T1000 (cell line): ENCODE data around the gene GDNF.

Source experiments
- DNase-seq: peaks from one replicate; lab custom pipeline; 2025; ENCODE audit warnings: mixed read lengths; lab: John Stamatoyannopoulos, UW

Gene GDNF

DNA sequence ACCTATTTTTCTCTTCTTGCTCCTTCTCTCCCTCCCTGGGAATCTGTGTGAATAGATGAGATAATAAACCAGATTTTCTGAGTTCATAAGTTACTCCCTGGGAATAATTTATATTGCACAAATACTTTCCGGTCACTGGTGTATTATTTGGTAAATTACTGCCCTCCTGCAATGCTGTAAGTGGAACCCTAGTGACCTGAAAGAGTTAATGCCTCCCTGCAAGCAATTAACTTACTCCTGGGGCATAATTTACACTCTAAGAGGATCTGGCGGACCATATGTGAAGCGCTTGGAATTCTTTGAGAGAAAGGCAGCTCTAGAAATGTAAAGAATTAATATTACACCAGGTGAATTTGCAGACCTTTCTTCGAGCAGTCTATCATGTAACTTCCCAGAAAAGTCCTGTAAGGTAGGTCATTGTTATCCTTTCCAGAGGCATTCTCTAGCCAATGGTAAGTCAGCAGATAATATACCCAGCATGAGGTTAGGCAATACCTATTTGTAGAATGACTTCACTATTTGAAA, 7.0 kb upstream of the GDNF start:
- no peak for DNase-seq

DNA sequence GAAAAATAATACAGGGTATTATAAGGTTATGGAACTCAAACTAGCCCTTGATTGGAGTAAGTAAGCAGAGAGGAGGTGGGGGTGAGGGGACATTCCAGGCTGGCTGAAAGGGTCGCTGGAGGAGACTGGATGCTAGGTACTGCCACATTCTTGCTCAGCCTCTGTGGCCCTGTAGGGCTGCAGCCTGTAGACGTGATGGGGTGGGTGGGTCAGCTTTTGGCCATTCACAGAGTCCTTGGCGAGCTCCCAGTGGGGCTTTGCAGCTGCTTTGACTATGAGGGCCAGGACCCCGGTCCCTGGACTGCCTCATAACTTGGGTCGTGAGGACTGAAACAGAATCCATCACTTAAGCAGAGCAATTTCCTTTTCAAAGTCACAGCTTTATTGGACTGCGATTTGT, 4.2 kb upstream of the GDNF start:
- no peak for DNase-seq

DNA sequence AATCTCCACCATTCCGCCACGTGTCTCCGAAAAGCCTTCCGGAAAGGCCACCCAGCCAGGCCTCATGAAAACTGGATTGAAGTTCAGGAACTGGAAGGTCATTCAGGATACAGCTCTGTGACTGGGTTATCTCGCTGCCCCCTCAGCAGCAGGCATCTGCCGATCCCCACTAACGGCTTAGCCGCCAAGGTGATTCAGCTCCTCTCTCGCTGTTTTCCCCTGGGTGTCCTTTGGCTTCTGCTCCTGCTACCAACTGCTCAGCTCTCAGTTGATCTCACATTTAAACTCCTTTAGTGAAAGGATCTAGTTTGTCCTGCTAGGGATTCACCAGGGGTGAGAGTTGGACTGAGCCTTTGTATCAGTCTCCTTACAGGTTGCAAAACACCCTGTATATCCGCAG, 2.2 kb upstream of the GDNF start:
- no peak for DNase-seq

DNA sequence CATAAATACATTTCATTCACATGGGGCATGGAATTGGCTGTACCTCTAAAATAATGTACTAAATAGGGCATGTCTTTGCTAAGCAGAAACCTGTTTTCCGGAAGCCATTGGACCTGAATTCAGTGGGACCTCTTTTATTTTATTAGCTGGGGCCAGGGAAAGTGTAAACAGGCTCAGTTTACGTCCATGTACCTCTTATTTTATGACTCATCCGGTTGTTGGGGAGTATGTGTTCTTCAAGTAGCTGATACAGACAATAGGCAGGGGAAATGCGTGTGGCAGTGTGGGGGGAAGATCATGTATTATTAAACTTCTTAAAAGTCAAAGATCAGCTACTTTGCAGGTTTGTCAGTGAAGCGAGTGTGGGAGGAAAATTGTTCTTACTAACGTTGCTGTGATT, 1.4 kb upstream of the GDNF start:
- DNase-seq = no peak

DNA sequence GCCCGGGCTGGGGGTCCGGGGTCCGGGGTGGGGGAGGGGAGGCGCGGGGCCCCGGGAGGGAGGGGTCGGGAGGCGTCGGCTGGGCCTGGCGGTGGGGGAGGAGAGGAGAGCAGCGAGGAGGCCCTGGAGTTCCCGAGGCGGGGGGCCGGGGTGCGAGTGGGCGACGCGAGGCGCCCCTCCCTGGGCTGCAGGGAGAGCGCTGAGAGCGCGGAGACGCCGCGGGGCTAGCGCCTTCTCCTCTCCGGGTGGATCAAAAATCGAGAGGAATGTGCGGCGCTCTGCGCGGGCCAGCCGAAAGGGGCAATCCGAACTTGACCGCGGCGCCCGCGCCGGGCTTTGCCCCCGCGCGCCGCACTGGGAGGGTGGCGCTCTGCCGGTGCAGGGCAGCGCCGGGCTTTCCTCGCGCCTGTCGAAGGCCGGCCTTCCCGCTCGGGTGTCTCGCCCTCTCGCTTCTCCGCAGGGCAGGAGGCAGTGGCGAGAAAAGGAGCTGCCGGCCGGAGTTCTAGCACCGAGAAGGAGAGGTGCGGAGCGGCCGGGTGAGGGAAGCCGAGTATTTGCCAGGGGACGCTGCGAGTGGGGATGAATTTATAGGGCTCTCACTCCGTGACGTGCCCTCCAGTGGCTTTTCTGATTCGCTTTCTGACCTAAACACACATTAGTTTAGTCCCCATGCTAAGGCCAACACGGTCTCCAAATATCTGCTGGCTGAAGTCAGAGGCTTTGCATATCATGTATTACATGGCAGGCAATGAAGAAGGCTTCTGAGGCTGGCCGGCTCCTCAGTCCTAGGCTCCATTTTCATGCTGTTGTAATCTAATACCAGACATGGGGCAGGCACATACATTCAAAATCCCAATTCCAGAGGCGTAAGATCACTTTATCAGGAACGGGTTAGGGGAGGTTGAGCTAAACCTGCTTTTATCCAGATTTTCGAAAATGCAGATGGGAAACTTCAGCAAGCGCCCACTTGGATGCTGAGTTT, 503 bp upstream of the GDNF start:
- DNase-seq = peak; percentile 74

DNA sequence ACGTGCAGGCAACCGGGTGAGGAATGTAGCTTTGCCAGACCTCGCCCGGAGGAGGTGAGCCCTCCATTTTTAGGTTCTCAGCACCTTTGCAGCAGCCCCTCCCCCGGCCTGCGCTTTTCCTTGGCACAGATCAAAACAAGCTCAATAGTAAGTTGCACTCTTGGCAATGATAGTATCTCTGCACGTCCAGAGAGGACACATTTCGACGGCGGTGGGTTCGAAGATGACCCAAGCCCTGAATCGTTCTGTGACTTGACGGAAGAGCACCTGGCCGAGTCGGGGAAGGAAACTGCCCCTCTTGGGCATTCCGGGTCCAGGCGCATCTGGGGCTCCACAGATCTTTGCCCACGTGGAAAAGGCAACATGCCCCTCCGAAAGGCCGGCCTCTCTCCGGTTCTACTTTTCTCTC, 904 bp downstream of the GDNF start:
- DNase-seq = no peak

DNA sequence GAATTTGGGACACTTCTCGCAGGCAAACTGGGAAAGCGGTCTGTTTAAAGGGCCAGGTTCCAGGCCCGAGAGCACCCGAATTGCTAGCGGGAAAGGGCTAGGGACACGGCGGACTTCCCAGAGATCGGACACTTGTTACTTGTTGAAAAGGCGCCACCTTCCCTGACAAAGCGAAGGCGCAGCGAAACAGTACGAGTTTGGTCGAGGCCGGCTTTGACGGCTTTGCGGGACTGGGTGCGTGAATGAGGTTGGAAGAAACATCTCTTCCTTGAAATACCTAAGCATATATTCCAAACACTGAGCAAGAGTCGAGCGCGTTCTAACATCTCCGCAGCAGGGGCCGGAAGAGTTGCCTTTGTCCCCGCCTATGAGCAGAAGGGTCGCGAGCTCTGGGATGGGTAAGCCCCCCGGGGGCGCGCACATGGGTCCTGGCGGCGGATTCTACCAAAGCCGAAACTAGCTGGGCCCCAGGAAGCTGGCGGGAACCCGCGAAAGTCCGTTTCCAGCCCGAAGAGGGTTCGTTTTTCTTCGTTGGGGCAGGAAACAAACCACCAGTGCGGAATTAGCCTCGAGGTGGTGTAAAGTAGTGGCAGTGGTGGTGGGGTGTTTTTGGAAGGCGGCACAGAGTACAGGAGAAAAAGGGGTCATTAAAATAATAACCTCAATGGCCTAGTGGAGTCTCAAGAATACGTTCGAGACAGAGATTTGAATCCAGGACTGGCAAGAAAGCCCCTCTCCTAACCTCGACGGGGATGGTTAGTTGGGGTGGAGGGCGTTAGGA, 1.5 kb downstream of the GDNF start:
- DNase-seq = peak; percentile 28

DNA sequence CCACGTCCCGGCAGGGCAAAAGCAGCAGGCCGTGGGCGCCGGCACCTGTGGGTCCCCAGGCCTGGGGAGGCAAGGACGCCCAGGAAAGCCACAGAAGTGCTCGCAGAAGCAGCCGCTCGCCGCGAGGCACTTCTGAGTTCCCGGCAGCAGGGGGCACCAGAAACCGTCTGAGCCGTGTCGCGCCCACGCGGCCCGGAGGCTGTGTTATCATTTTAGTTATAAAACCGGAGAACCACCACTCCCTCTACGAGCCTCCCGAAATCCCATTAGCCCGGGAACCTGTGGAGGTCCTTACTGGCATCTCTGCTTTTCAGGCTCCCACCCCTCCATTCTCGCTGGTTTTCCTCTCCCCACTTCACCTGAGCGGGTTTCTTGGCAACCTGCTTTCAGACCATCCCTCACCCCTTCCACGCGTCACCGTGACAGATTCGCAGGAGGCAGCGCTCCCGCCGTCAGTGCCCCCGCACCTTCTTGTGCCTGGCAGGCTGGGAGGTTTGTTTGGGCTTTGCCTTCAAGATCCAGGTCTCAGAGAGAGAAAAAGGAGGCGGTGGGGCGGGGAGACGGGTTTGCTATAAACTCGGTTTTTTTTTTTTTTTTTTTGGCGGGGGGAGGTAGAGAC, 2.3 kb downstream of the GDNF start:
- peak; percentile 82 for DNase-seq

DNA sequence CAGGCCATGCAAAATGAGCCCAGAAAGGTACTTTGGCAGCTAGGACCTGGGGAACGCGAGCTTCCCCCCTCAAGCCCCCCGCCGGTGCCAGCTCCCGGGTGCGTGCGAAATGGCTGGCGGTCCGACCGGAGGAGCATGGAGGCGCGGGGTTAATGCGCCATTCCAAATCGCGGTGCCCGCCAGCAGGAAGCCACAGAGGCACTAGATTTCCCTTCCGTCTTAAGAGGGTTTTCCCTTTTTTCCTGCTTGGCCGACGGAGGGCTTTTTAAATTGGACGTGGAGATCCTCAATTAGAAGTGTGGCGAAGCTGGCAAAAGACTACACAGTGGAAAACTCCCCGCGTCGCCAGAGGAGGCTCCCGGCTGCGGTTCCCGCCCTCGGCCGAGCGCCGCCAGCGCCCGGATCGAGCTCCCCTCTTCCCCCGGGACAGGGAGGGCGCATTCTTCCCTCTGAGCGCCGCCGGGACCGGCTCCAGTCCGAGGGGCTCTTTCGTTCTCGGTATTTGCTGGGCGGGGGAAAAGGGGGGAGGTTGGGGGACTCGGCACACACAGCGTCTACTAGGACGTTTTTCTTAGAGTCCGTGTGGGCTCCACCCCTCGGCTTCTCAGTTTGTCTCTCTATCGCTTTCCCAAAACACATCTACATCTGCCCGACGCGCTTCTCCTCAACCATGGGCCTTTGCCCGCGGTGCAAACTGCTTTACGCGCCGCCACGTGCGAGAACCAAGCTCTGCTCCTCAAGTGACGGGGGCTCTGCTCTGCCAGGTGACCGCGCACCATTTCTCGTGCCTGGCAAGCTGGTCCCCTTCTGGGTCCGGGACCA, 3.0 kb downstream of the GDNF start:
- peak; percentile 76 for DNase-seq

DNA sequence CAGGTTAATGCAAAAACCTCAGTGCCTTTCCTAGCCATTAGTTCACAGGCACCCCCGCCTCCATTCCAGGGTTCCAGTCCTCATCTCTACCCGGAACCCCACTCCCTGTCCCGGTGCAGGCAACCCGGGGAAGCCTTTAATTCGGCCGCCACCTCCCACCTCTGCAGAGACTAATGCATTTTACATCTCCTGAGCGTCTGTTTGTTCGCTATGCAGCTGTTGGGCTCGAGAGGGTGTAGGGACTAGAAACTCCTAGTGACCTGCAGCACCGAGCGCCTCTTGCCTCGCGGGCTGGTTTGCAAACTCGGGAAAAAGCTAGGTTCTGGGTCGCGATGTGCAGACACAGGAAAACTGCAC, 3.6 kb downstream of the GDNF start:
- DNase-seq = no peak

DNA sequence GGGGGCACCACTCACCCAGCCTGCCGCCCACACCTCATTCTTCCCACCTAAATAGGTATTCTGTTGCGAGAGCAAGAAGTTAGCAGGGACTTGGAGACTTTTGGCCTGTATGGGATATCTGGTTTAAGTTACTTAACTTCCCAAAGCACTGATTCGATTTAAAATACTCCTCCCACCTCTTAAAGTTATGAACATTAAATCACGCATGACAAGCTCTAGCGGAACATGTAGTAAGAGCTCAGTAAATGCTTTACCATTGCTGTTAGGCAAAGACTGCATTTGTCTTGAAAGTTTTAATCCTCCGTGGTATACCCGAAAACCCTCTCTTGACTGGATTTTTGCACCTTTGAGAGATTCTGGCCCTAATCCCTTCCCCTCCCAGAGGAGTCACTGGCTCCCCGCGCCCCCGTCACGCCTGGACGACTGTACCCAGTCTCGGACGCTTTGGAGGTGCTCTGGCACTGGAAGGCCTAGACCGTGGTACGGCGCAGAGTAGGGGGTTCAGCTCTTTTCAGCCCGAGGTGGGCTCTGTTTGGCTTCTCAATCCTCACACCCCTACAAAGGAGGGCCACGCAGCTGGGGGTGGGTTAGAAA, 4.4 kb downstream of the GDNF start:
- no peak for DNase-seq

DNA sequence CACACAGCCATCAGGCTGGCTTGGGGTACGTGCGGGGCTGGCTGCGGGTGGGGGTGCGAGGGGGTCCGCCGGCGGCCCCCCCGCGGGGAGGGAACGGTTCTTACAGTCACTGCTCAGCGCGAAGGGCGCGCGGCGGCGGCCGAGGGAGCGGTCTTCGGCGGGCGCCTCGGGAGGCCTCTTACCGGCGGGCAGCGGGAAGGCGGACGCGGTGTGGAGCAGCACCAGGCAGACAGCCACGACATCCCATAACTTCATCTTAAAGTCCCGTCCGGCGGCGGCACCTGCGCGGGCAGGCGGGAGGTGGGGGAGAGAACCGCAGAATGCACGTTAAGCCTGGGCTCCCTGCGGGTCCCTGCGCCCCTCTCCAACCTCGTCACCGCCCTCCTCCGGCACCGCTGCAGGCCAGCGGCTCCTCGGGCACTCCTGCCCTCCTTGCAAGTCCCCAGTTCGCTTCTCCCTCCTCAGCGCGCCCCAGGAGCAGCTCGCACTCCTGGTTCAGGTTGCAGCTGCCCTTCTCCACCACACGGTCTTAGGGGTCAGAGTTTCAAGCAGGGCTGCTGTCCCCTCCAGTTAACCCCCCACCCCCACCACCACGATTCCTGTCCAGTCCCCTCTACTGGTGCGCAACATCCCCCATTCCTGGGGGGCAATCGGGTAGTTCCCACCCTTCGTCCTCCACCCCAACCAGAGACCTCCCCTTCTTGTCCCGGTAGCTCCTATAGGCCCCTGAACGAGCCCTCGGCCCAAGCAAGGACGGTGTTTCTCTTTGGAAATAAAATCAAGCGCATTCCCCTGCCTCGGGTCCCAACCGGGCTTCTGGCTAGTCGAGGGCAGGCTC, 5.1 kb downstream of the GDNF start:
- DNase-seq = no peak

DNA sequence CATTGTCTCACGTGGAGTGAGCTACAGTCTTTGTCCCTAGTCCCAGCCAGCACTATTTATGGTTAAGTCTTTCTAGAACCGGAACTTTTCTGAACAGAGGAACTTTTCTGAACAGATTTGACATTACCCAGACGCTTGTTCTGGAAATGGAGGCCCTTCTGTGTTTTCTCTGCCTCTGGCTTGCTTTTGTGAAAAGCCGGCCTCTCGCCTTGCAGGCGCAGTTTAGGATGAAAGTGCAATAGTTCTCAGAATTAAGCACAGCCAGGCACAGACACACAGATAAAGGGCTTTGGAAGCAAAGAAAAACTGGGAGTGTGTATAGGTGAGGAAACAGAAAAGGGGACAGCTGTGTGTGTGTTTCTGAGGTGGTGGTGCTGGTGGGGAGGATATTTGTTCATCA, 5.9 kb downstream of the GDNF start:
- no peak for DNase-seq

DNA sequence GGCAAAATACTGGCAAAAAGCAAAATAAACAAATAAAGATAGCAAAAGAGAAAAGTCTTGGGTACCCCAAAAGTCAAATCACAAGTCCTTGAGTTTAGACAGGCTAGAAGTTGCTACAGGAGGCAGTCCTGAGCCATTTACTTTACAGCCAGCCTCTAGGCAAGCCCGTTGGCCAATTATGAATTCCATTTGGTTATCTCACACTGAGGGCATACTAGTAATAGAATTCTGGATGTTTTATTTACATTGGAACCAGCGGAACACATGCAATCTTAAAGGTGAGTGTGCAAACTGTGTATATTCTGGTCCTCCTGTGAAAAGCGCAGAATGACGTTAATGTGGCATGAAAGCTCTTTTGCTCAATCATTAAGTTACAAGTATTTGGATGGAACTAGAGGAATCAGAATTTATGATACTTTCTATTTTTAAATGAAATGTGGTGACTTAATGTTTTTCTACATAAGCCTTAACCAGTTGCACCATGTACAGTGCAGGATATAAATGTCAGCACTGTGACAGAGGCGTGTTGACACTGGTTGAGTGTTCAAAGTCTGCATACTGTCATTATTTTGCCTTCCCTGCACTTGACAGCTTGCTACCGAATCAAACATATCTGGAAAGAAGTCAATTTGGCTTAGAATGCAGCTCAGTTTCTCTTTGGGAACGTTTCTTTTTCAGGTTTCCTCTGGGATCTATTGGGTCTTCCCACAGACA, 7.9 kb downstream of the GDNF start:
- no peak for DNase-seq

DNA sequence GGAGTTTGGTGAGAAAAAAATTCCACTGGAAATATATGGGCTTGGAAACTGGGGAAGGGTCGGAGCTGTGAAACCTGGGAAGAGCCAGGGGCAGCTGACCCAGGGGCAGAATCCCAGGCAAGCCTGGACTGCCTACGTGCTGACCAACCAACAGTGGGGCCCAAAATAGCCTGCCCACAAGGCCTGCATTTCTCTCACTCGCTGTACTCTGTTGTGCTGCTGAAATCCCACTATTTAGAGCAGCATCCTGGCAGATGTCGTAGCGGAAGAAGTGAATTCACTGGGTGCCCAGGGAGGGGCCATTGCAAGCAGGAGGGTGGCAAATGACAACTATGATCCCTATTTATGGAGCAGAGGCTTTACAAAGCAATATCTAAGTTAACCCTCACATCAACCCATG, 9.5 kb downstream of the GDNF start:
- DNase-seq = no peak

DNA sequence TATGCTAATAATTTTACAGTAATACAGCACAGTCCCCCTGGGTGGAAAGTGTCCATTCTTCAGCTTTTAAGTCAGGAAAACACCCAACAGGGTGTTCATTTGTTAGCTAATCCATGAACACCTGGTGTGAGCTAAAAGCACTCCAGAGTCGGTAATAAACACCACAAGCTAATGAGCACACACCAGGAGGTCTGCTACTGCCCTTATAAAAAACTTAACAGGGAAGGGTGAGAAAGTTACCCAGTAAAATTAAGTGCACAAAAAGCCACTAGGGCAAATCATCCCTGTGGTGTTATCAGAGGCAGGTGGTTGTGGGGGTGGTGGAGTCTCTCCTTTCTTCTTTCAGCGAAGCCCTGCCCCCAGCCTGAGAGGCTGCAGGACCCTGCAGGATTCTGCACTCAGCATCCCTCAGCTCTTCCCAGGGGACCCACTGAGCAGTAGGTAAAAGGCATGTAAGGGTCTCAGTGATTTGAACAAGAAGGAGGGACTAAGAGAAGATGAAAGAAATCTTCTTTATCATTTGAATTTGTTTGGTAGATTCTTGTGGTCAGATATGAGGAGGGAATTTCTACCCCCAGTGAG, 14.4 kb downstream of the GDNF start:
- no peak for DNase-seq

DNA sequence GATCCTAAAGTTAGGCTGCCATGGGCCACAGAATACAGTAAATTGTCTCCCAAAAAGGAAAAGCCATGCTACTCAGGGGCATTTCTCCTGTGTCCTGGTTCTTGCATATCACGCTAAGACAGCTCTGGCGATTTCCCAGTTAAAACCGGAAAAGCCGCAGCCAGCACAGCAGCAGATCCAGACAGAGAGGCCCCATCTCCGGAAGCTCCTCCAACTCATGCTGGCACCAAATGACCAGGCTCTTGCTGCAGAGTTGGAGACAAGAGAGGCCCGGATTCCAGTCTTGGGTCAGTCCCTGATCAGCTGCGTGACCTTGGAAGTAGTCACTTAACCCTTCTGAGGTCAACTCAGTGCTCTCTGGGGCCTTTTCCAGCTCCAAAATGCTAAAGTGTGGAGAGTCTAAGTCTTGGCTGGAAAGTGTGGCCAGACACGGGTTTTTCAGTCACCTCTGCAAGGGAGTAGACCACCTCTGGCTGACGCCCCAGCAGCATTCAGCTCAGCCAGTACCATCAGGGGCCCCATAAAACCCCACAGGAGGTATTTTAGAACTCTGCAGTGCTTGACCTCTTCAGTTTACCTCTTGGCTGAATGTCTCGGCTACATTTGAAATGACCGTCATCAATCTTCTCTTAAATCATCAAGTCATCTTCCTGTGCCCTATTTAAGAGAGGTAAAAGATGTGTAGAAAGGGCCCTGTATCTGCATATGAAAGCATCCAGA, 16.2 kb downstream of the GDNF start:
- DNase-seq = no peak

DNA sequence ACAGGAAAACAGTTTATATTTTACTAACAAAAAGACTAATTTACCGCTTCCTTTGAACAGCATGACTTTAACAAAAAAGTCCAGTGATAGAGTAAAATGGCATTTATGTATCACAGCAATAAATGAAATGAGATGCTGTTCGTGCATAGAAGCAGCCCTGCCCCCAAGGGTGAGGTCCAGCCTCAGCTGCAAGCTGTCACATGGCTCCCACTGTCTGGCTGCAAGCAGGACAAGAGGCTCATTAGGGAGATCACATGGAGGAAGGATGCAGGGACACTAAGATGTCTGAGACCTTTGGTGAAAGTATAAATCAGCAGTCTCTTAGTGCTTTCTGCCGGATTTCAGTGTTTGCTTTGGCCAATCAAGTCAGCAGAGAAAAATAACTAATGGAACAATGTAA, 23.0 kb downstream of the GDNF start:
- DNase-seq = no peak

DNA sequence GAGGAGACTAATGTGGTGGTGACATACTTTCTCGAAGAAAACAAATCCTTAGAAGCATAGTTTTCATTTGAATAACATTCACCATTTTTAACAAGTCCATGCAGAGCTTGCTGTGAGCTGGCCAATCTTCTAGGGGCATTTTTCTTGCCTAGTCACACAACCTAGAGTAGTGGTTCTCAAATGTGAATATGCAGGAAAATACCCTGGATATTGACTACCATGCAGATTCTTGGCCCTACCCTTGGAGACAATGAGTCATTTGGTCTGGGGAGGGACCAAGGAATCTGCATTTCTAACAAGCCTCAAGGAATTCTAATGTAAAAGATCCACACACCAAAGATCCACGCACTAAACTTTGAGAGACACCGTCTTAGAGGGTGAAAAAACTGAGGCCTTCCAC, 23.5 kb downstream of the GDNF start:
- no peak for DNase-seq
